Fibroblast of skin of left quadriceps (primary cell): ENCODE measurements around the gene TRA2B.

Experiments used
- DNase-seq, 2 experiments: peaks; one replicate each; pipeline ENCODE4 v3.0.0-alpha.2; 2013; ENCODE audit warnings: low read depth in 2 of 2

TRA2B gene

DNA sequence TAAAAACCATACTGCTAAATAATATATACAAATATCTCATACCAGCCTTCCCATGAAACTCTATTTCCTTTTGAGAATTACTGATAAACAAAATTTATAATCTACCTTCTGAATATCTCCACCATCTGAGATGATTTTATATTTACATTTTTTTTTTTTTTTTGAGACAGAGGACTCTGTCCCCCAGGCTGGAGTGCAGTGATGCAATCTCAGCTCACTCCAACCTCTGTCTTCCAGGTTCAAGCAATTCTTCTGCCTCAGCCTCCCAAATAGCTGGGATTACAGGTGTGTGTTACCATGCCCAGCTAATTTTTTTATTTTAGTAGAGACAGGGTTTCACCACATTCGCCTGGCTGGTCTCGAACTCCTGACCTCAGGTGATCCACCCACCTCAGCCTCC, 70.2 kb downstream of the TRA2B start:
- no peak for DNase-seq

DNA sequence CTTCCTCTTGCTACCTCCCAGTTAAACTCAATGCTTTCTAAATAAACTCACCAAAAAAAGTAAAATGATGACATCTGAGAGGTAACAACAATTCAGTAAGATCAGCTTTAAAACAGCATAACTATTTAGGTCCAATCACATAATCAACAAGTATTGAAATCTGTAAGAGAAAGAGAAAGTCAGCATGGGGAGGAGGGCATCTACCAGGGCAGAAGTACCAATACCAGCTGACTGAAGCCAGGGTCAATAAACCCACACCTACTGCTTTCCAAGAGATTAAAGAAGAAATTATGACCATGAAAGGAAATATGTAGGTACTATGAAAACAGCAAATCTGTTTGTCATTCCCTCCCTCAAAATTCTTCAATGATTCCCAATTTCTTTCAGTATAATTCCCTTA, 70.8 kb downstream of the TRA2B start:
- no peak for DNase-seq

DNA sequence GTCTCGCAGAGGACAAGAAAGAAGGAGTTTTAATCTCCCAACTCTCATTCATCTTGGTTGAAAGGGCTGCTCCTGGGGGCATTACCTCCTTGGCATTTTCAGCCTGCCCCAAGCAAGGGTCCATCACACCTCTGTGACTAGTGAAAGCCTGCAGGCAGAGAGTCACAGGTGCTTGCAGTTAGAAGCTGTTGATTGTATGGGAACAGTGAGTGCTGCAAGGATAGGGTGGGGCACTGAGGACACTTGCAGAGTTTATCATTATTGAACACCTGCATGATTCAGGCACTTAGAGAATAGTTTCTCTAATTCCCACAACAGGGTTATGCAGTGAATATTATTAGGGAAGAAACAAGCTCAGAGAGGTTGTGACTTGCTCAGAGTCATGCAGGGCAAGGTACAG, 71.3 kb downstream of the TRA2B start:
- no peak for DNase-seq
